Ishikawa (cell line): ENCODE data around the gene CCNK.

Source experiments
- CEBPB ChIP-seq: IDR thresholded peaks from 2 replicates; pipeline ENCODE4 v1.6.1; 2012
- CREB1 ChIP-seq: IDR thresholded peaks from 2 replicates; pipeline ENCODE4 v1.6.1; 2012; ENCODE audit warnings: low read depth
- EGR1 ChIP-seq: IDR thresholded peaks from 2 replicates; pipeline ENCODE4 v1.6.1; 2012
- EP300 ChIP-seq: IDR thresholded peaks from 2 replicates; pipeline ENCODE4 v1.6.1; 2012; ENCODE audit warnings: borderline replicate concordance
- FOXM1 ChIP-seq: IDR thresholded peaks from 2 replicates; pipeline ENCODE4 v1.6.1; 2012; ENCODE audit warnings: low read depth, borderline replicate concordance
- NFIC ChIP-seq: IDR thresholded peaks from 2 replicates; pipeline ENCODE4 v1.6.1; 2012
- RAD21 ChIP-seq: IDR thresholded peaks from 2 replicates; pipeline ENCODE4 v1.6.1; 2012; ENCODE audit warnings: low read depth
- REST ChIP-seq: IDR thresholded peaks from 2 replicates; pipeline ENCODE4 v1.6.1; 2012; ENCODE audit warnings: low read depth, mild to moderate bottlenecking
- TAF1 ChIP-seq: IDR thresholded peaks from 2 replicates; pipeline ENCODE4 v1.6.1; 2012; ENCODE audit warnings: low read depth, mild to moderate bottlenecking
- TCF12 ChIP-seq: IDR thresholded peaks from 2 replicates; pipeline ENCODE4 v1.6.1; 2012; ENCODE audit warnings: low read depth
- TEAD4 ChIP-seq: IDR thresholded peaks from 2 replicates; pipeline ENCODE4 v1.6.1; 2012
- USF1 ChIP-seq: IDR thresholded peaks from 2 replicates; pipeline ENCODE4 v1.6.1; 2012
- YY1 ChIP-seq: IDR thresholded peaks from 2 replicates; pipeline ENCODE4 v1.6.1; 2012; ENCODE audit warnings: low read depth
- ZBTB7A ChIP-seq: IDR thresholded peaks from 2 replicates; pipeline ENCODE4 v1.6.1; 2012; ENCODE audit warnings: low read depth
- TF ChIP-seq, protein P1 (sequence below): IDR thresholded peaks from 2 replicates; pipeline ENCODE4 v1.6.1; 2012

CCNK gene

DNA sequence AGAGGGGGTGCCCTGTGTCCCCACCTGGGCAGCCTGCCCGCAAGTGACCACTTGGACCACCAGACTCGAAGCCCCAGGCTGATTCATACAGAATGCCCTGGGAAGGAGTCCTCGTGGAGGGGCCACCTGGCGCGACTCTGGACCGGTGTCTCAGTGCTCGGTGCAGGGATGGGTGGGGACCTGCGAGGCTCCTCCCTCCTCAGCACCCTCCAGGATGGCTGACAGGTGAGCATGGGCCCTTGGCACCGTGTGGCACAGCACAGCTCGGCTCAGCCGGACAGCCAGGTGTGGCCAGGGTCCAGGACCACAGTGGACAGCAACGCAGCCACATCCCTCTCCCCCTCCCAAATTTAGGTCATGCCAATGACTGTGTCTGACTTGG, 44.5 kb downstream of the CCNK start:
- TF ChIP-seq REST (no peak), YY1 (no peak), FOXM1 (no peak), USF1 (no peak), TCF12 (no peak), ZBTB7A (no peak), TAF1 (no peak), EP300 (no peak), EGR1 (no peak), CEBPB (no peak), CREB1 (no peak), RAD21 (no peak), TEAD4 (no peak)
- TF ChIP-seq, protein P1, sequence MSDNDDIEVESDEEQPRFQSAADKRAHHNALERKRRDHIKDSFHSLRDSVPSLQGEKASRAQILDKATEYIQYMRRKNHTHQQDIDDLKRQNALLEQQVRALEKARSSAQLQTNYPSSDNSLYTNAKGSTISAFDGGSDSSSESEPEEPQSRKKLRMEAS = no peak

- TF ChIP-seq NFIC (no peak), EGR1 (no peak), CREB1 (no peak), TEAD4 (no peak), CEBPB (no peak)
Measured at GRCh38 chr14:99527026-99527425, 45.8 kb downstream of the CCNK start.

- TF ChIP-seq EP300 = no peak
- no peak for TF ChIP-seq RAD21
- no peak for TF ChIP-seq REST
- no peak for TF ChIP-seq TEAD4
- TF ChIP-seq FOXM1 = no peak
- no peak for TF ChIP-seq YY1
- TF ChIP-seq CEBPB = no peak
- TF ChIP-seq USF1 = no peak
- TF ChIP-seq, protein P1 = no peak
- TF ChIP-seq EGR1 = no peak
- no peak for TF ChIP-seq TAF1
- no peak for TF ChIP-seq NFIC
- no peak for TF ChIP-seq ZBTB7A
Measured at GRCh38 chr14:99527427-99528076, 46.3 kb downstream of the CCNK start.

GRCh38 chr14:99529899-99530298, 48.7 kb downstream of the CCNK start:
- TF ChIP-seq RAD21 = peak; percentile 16; the same call in 1 of the 2 replicates
- no peak for TF ChIP-seq CEBPB

- TF ChIP-seq RAD21 (no peak), CREB1 (no peak), YY1 (no peak), TAF1 (no peak), TCF12 (no peak), USF1 (no peak), REST (no peak)
- TF ChIP-seq, protein P1 = no peak
Measured at GRCh38 chr14:99530407-99531155, 49.4 kb downstream of the CCNK start.
